ENCODE results near the gene STK35.
"Not testable (repeated sequence)": the region's sequence is repeated elsewhere in the genome, so short reads cannot be mapped to it uniquely, and the experiment has no call there.

Gene STK35

GRCh38 chr20:2179233-2179580 lies 77.6 kb downstream of the STK35 start:
- no peak for DNase-seq (ENCODE audit: low read depth)
- no peak overlapping the region for H3K4me3 ChIP-seq (replicated peaks; ENCODE audit: low read depth, low read length)
- no peak for TF ChIP-seq CTCF (IDR thresholded peaks at IDR 0.05; ENCODE audit: low read length, missing control alignments)

- no peak for TF ChIP-seq CTCF (IDR thresholded peaks at IDR 0.05; ENCODE audit: low read length, missing control alignments)
- DNase-seq (ENCODE audit: low read depth), result no peak
- no peak overlapping the region for H3K4me3 ChIP-seq (replicated peaks; ENCODE audit: low read depth, low read length)
These were observed 78.3 kb downstream of the STK35 start for GRCh38 chr20:2179949-2180348.

- DNase-seq (ENCODE audit: low read depth), result no peak
- TF ChIP-seq CTCF (IDR thresholded peaks at IDR 0.05; ENCODE audit: low read length, missing control alignments), result no peak
- H3K4me3 ChIP-seq (replicated peaks; ENCODE audit: low read depth, low read length), result no peak overlapping the region
These were observed 81.8 kb downstream of the STK35 start for GRCh38 chr20:2183381-2183780.

- H3K4me3 ChIP-seq (replicated peaks; ENCODE audit: low read depth, low read length); DNase-seq (ENCODE audit: low read depth): not testable (repeated sequence)
These were observed 83.3 kb downstream of the STK35 start for GRCh38 chr20:2184933-2185332.

- TF ChIP-seq CTCF (IDR thresholded peaks at IDR 0.05; ENCODE audit: low read length, missing control alignments), result no peak
- no peak overlapping the region for H3K4me3 ChIP-seq (replicated peaks; ENCODE audit: low read depth, low read length)
- no peak for DNase-seq (ENCODE audit: low read depth)
These were observed 94.0 kb downstream of the STK35 start for GRCh38 chr20:2195614-2196013.

GRCh38 chr20:2197166-2197565 lies 95.5 kb downstream of the STK35 start:
- no peak overlapping the region for H3K4me3 ChIP-seq (replicated peaks; ENCODE audit: low read depth, low read length)
- DNase-seq (ENCODE audit: low read depth), result no peak
- TF ChIP-seq CTCF (IDR thresholded peaks at IDR 0.05; ENCODE audit: low read length, missing control alignments), result no peak

All from fibroblast of pulmonary artery (primary cell).